22Rv1 (cell line): Measurements from ENCODE around the gene DUSP16.

Experiments used
- CTCF ChIP-seq: fragments of 450-650 bp; IDR thresholded peaks from 2 replicates; pipeline ENCODE4 v1.5.1; 2017; ENCODE audit warnings: mild to moderate bottlenecking
- ZFX ChIP-seq: fragments of 450-650 bp; IDR thresholded peaks from 2 replicates; pipeline ENCODE4 v1.6.1; 2017; ENCODE audit warnings: antibody characterized with exemption, borderline replicate concordance

GRCh38 chr12:12445882-12446181, 116.8 kb downstream of the DUSP16 start:
- no peak for TF ChIP-seq CTCF
- no peak for TF ChIP-seq ZFX
